GM12801 (cell line): ENCODE measurements around the gene ATOSA.

Experiments
- TF ChIP-seq, protein P1 (sequence below): IDR thresholded peaks from one replicate; pipeline ENCODE4 v1.5.1; 2011; ENCODE audit warnings: control low read depth; ENCODE audit not compliant: insufficient read length; ENCODE audit errors: extremely low read depth

The ATOSA gene

DNA sequence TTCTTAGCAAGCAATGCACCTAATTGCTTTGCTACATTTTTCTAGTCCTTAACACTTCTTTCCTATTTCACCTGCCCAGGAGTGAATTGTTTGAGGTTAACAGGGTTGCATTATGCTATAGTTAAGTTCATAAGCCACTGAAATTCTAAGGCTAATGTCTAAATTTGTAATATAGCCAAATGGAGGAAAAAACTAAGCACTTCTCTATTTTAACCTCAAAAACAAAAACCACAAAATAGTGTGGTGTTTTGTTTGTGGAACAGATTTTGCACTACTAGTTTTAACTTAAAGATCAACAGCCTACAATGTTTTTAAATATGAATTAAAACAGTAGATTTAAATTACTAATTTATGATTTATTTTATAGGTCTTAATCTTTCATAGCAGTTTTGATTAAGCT is 5.5 kb downstream of the ATOSA start:
- TF ChIP-seq, protein P1, sequence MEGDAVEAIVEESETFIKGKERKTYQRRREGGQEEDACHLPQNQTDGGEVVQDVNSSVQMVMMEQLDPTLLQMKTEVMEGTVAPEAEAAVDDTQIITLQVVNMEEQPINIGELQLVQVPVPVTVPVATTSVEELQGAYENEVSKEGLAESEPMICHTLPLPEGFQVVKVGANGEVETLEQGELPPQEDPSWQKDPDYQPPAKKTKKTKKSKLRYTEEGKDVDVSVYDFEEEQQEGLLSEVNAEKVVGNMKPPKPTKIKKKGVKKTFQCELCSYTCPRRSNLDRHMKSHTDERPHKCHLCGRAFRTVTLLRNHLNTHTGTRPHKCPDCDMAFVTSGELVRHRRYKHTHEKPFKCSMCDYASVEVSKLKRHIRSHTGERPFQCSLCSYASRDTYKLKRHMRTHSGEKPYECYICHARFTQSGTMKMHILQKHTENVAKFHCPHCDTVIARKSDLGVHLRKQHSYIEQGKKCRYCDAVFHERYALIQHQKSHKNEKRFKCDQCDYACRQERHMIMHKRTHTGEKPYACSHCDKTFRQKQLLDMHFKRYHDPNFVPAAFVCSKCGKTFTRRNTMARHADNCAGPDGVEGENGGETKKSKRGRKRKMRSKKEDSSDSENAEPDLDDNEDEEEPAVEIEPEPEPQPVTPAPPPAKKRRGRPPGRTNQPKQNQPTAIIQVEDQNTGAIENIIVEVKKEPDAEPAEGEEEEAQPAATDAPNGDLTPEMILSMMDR, result no peak

DNA sequence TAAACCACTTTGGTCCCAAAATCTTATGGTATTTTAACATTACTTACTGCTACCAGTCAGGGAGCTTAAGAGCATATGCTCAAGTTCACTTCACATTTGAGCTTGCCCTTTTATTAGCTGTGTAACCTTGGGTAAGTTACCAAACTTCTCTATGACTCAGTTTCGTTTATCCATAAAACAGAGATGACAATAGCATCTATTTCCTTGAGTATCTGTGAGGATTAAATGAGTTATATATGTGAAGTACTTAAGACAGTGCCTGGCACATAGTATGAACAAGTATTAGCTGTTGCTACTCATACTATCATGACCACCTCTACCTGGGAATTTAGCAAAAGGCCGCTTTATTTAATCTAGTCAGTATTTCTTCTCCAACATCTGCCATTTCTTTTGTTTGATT is 5.9 kb downstream of the ATOSA start:
- TF ChIP-seq, protein P1, result no peak

DNA sequence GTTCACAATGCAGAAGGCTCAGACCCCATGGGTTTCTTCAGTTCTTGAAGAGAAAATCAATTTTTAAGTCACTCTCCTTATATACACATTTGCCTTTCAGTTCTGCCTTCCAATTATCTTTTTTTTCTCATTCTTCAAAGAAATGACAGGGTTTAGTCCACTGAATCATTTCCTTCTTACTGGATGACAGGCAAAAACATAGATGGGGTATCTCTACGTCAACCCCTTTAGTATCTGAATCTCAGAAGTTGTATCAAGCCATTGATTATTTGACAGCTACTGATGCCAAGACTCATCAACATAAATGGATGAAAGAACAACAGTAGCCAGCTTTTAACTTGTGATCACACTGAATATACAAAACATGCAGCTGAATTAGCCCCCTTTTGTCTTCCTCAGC is 6.5 kb downstream of the ATOSA start:
- TF ChIP-seq, protein P1, result no peak

DNA sequence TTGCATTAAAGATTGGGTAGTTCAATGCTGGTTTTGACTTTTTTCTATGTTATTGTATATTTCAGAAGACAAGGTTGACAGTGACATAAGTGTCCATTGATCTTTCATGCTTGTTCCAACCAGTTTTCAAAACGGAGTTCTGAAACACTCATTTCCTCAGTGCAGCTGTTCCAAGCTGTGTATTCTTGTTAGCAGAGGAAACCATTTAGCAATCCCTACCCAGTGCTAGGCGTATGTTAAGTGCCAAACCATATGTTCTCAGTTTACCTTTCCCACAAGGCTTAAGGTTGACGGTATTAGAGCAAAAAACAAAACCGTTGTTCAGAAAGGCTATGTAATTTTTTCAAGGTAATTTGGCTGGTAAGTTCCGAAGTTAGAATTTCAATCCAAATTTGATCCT is 9.1 kb downstream of the ATOSA start:
- TF ChIP-seq, protein P1, result no peak

DNA sequence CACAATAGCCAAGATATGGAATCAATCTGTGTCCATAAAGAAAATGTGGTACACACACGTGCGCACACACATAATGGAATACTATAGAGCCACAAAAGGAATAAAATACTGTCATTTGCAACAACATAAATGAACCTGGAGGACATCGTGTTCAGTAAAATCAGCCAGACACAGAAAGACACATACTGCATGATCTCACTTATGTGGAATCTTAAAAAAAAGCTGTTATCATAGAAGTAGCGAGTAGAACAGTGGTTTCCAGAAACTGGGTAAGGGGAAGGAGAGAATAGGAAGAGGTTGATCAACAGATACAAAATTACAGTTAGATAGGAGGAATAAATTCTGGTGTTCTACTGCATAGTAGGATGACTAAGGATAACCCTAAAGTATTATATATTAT is 11.1 kb downstream of the ATOSA start:
- TF ChIP-seq, protein P1, result no peak

DNA sequence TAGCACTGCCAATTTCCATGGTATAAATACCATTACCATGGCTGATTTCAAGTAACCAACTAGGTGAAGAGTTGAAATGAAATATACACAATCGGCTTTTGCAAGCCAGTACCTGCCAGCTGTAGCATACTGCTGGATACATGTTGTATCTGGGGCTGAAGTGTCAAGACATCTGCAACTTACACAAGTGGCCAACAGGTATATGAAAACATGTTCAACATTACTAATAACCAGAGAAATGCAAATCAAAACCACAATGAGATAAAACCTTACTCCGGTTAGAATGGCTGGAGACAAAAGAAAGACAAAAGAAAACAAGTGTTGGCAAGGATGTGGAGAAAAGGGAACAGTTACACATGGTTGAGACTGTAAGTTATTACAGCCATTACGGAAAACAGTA is 11.6 kb downstream of the ATOSA start:
- TF ChIP-seq, protein P1, result no peak

DNA sequence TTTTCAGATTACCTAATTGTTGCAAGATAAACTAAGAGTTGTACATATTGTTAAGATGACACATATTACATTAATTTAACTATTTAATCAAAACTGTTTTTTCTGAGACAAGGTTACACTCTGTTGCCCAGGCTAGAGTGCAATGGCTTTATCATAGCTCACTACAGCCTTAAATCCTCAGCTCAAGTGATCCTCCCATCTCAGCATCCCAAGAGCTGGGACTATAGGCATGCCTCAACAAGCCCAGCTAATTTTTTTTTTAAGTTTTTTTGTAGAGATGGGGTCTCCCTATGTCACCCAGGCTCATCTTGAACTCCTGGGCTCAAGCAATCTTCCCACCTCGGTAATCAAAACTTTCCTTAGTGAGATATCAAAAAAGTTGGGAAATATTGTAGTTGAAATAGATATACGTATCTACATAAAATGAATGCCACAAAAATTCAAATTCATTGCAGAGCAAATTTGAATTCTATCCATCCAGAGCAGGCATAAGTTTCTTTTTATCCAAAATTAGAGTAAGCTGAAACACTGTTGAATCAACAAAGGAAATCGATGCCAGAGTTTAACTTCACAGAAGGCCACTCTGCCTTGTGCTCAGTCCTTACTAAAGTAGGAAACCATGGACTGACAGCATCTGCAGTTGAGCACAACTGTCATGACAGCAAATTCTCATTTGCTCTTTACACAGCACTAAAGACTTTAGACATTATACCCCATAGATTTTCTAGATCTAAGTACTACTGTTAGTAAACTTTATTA is 15.5 kb downstream of the ATOSA start:
- TF ChIP-seq, protein P1, result no peak

DNA sequence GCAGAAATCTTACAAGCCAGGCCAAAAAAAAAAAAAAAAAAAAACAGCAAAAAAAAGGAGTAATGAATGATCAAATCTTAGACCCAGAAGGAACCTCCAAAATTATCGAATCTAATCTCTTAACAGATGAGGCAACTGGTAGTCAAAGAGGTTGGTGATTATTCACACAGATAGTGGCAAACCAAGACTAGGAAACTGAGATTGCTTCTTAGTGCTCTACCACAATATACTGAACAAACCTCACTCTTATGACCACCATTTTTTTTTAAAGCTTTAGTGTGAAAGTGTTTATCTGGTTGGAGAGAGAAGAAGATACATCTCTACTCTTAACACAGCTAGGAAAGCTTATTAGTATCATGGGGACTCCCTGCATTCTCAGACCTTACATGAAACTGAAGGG is 17.3 kb downstream of the ATOSA start:
- TF ChIP-seq, protein P1, result no peak
